Middle frontal gyrus (tissue), 1 donor: ENCODE measurements around the gene UQCRC1.

Experiments
- DNase-seq: peaks from one replicate; pipeline ENCODE4 v3.0.0-alpha.2; 2015; ENCODE audit warnings: low spot score; ENCODE audit errors: extremely low spot score

Gene UQCRC1

DNA sequence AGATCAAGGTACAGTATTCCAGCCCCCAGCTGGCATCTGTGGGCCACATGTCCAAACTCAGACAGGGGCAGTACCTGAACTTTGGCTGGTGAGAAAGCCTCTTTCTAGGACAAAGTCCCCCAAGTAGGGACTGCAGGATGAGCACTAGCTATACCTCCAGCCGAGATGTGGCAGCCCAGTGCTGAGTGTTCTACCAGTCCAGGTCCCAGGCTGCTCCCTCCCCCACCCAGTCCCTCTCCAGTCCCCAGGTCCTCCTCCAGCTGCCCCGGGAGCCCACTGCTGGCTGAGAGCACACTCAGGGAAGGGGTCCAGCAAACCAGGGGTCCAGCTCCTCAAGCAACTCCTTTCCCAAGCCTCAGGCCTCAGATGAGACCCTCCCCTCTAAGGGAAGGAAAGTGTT lies 24.3 kb upstream of the UQCRC1 start:
- no peak for DNase-seq

- no peak for DNase-seq
Measured at GRCh38 chr3:48633256-48633655, 23.8 kb upstream of the UQCRC1 start.

GRCh38 chr3:48631516-48632448 lies 22.3 kb upstream of the UQCRC1 start:
- no peak for DNase-seq

GRCh38 chr3:48630833-48631232 lies 21.4 kb upstream of the UQCRC1 start:
- no peak for DNase-seq

GRCh38 chr3:48630407-48630806 lies 21.0 kb upstream of the UQCRC1 start:
- DNase-seq: no peak

DNA sequence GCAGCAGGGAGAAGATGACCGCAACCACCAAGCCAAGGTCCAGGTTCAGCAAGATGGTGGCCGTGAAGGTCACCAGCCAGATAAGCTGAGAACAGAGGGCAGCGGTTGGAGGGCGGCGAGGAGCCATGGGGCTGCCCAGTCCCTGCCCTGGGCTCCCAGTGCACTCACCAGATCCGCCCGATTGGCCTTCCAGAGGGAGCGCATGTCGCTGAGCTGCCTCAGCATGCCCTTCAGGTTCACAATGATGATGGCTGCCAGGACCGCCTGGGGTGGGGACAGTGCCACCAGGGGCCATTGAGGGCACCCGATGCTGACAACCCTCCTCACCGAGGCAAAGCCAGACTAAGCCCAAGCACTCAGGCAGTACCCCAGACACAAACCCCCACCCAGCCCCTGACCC lies 20.4 kb upstream of the UQCRC1 start:
- no peak for DNase-seq

GRCh38 chr3:48628277-48629017 lies 19.0 kb upstream of the UQCRC1 start:
- DNase-seq: no peak

DNA sequence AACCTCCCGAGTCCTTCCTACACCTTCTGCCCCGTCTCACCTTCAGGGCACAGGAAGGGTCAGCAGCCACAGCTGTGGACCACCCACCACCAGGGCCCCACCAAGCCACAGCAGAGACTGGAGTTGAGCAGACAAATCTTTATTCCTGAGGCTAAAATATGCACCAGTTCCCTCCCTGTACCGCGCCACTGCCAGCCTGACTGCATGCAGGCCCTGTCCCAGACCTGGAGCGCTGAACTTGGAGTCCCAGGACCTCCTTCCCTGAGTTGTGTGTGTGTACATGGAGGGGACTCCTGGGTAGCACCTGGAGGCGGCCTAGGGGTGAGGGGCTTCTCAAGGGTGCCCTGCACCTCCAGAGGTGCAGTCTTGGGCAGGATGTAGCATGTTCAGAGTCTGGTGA lies 16.2 kb upstream of the UQCRC1 start:
- DNase-seq: no peak

GRCh38 chr3:48624767-48625166 lies 15.3 kb upstream of the UQCRC1 start:
- no peak for DNase-seq

DNA sequence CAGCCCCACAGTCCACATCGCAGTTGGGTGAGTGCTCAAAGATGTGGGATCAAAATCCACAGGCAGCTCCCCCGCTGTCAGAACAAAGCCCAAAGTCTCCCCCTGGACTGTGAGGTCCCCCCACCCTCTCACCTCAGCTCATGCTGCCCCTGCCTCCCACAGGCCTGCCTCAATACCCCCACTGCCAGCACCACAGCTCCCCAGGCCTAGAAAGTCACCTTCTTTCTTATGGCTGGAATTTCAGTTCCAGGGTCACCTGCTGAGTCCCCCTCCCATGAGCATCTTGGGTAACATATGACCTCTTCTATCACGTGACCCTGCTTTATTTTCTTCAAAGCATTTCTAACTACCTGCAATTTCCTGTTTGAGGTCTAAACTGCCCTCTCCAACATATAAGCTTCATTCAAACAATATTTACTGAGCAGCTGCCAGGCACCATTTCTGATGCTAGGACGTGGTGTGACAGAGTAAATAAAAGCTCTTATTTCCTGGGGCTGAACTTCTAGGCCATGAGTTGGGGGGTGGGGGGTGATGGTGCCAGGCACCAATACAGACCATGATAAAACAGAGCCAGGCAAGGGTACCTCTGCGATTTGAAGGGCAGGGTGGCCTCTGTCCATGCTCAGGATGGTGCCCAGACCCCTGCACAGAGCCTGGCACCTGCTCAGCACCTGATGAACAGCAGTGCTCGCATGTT lies 14.6 kb upstream of the UQCRC1 start:
- DNase-seq: no peak

DNA sequence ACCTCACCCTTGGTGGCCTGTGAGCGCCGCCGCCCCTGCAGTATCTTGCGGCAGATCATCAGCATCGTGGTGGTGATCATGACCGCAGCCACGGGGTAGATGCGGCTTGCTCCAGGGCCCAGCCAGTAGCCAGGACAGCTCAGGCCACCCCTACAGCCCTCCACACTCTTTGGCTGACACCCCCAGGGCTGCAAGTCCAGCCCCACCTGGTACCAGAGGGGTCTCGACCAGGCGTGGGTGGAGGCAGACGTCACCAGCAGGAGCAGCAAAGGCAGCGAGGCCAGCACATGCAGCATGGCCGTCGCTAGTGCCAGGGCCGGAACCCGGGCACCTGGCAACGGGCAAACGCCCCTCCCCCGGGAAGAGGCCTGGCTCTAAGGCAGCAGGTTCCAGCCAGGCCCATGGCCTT lies 12.0 kb upstream of the UQCRC1 start, which contains the start of gene TMEM89:
Gene TMEM89, minus strand, starts transcription at position 309 of the 409 bp plus-strand sequence. Its CDS starts 13 bp downstream, at position 296.
- no peak for DNase-seq

DNA sequence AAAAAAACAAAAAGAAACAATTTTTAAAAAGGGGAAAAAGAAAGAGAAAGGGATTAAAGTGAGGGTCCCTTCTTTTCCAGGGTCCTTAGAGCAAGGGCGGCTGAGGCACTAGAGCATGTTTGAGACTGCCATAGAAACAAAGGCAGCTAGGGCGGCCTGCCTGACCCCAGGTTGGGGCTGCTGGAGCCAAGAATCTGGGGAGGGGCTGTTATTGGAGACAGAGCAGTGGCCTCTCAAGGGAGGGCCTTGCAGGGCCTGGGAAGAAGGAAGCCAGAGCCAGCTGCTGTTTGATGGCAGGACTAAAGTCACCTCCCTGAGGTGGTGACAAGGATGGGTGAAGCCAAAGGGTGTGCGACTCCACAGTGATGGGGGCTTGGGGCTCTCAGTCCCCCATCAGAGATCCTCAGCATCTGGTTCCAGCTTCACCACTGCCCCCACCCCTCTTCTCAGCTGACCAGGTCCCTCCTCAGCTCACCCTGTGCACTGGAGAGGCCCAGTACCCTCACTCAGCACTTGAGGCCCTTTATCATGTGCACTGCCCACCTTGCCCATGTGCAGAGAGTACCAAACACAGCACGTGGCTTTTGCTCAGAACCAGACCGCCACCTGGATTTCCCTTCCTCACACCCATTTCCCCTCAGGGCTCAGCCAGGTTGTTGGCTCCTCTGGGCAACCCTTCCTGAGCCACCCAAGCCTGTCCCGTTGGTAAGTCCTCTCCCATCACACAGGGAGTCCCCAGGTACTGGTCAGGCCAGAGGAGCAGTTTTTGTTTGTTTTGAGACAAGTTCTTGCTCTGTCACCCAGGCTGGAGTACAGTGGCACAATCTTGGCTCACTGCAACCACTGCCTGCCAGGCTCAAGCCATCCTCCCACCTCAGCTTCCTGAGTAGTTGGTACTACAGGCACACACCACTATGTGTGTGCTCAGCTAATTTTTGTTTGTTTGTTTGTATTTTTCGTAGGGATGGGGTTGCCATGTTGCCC lies 10.4 kb upstream of the UQCRC1 start:
- DNase-seq: no peak

DNA sequence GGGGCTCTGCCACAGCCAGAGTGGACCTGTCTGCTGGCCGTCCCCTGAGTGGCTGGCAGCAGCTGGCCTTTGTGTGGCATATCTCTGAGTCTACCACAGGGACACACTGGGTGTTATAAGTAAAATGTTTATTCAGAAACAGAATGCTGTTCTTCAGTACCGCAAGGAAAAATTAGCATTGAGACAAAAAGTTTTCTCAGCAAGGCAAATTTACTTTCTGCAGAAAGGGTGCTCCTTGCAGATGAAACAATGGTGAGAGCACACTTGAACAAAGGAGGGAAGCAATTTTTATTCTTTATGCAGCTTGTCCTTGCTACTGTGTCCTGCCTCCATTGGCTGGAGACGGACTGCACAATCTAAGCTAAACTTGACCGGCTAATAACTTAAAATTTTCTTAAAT lies 8.1 kb upstream of the UQCRC1 start:
- DNase-seq: no peak

DNA sequence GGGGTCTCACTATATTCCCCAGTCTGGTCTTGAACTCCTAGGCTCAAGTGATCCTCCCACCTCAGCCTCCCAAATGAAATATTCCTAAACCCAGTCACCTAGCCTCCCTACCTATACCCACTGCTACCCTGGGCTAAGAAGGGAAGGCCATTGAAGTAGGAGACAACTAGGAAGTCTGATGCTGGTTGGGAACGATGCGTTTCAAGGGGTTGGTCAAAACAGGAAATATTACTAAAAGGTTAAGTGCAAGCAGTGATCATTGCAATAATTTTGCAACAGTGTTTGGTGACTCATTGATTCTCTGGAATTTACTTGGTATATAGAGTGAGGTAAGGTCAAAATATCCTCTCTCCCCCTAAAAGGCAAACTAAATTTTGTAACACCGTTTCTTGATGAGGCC lies 4.6 kb upstream of the UQCRC1 start:
- no peak for DNase-seq

DNA sequence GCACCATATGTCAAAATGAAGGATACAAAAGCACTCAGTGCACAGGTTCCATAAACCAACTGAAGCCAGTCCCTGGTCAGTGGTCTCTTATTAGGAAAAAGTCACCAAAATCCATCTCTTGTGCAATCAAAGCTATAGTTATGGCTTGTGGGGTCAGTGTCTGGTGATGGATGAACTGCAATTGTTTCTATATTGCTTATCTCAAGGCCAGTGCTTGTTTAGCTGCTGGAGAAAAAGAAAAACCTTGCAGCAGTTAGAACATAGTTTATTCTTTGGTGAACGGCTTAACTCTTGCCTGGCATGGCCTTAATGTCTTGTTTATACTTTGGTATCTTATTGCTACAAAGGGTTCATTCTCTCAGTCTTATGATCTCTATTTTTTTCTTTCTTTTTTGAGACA lies 2.9 kb upstream of the UQCRC1 start:
- DNase-seq: no peak

DNA sequence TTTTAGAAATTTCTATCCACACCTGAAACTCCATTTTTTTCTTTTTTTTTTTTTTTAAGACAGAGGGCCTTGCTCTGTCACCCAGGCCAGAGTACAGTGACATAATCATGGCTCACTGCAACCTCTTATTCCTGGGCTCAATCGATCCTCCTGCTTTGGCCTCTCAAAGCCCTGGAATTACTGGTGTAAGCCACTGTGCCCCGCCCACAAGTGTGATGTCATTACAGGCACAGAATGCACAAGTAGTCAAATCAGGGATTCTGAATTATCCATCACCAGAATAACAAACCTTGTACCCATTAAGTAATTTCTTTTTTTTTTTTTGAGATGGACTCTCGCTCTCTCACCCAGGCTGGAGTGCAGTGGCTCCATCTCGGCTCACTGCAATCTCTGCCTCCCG lies 1.9 kb downstream of the UQCRC1 start:
- DNase-seq: no peak

- DNase-seq: peak; percentile 16
Measured at GRCh38 chr3:48601622-48601994, 7.8 kb downstream of the UQCRC1 start.

- DNase-seq: no peak
Measured at GRCh38 chr3:48600711-48601621, 8.5 kb downstream of the UQCRC1 start.

GRCh38 chr3:48599509-48600285 lies 9.7 kb downstream of the UQCRC1 start:
- no peak for DNase-seq
